PC-3 (cell line): ENCODE results near the gene AGO1.

ENCODE experiments used
- CTCF ChIP-seq: fragments of 300-600 bp; sonication (generic); conservative IDR thresholded peaks from 2 replicates; pipeline ENCODE4 v1.5.1; 2017; ENCODE audit warnings: antibody characterized with exemption, low read depth, mild to moderate bottlenecking, low read length
- EZH2 ChIP-seq: fragments of 300-600 bp; sonication (generic); IDR thresholded peaks from one replicate; pipeline ENCODE4 v1.6.1; 2017; ENCODE audit warnings: antibody characterized with exemption, mild to moderate bottlenecking, low read length; ENCODE audit not compliant: unreplicated experiment

DNA sequence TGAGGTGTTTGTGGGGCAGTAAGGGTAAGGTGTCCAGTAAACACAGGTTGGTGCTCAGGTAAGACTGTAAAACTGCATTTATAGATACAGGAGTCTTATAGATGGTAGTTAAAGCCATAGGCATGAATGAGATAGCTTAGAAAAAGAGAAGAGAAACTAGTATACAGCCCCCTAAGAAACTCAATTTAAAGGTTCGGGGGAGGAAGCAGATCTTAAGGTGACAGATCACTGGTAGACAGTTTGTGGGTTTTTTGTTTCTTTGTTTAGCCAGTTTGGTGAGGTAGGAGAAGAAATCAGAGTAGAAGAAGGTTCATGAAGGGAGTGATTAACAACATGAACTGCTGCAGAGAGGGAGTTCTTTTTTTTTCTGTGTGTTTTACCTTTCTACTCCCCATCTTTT, 41.8 kb downstream of the AGO1 start:
- no peak for TF ChIP-seq EZH2
- TF ChIP-seq CTCF: no peak
